Measurements from ENCODE around the gene SEC14L6.

Gene SEC14L6

GRCh38 chr22:30531651-30532608, 14.6 kb downstream of the SEC14L6 start:
- no peak for DNase-seq

- DNase-seq = no peak
These were observed 19.9 kb downstream of the SEC14L6 start for GRCh38 chr22:30526656-30527055.

GRCh38 chr22:30523646-30524489, 22.7 kb downstream of the SEC14L6 start:
- DNase-seq = no peak

- DNase-seq = no peak
These were observed 25.0 kb downstream of the SEC14L6 start for GRCh38 chr22:30521368-30522156.

- DNase-seq = no peak
These were observed 26.6 kb downstream of the SEC14L6 start for GRCh38 chr22:30519842-30520425.

GRCh38 chr22:30516731-30517130, 29.8 kb downstream of the SEC14L6 start:
- DNase-seq = no peak

- DNase-seq = no peak
These were observed 30.3 kb downstream of the SEC14L6 start for GRCh38 chr22:30516273-30516672.

- DNase-seq = no peak
These were observed 32.3 kb downstream of the SEC14L6 start for GRCh38 chr22:30514252-30514651.

GRCh38 chr22:30513462-30513861, 33.1 kb downstream of the SEC14L6 start:
- no peak for DNase-seq

- DNase-seq = no peak
These were observed 34.6 kb downstream of the SEC14L6 start for GRCh38 chr22:30511911-30512310.

- DNase-seq = no peak
These were observed 35.4 kb downstream of the SEC14L6 start for GRCh38 chr22:30511109-30511508.

- no peak for DNase-seq
These were observed 38.3 kb downstream of the SEC14L6 start for GRCh38 chr22:30508216-30508615.

GRCh38 chr22:30507670-30508069, 38.9 kb downstream of the SEC14L6 start:
- DNase-seq = no peak

GRCh38 chr22:30506507-30506968, 40.0 kb downstream of the SEC14L6 start:
- no peak for DNase-seq

- DNase-seq = no peak
These were observed 43.0 kb downstream of the SEC14L6 start for GRCh38 chr22:30503551-30503950.

GRCh38 chr22:30502911-30503310, 43.6 kb downstream of the SEC14L6 start:
- no peak for DNase-seq

GRCh38 chr22:30502153-30502552, 44.4 kb downstream of the SEC14L6 start:
- no peak for DNase-seq

- DNase-seq = no peak
These were observed 45.9 kb downstream of the SEC14L6 start for GRCh38 chr22:30500628-30501027.

- no peak for DNase-seq
These were observed 48.9 kb downstream of the SEC14L6 start for GRCh38 chr22:30497466-30498150.

GRCh38 chr22:30495041-30495784, 51.3 kb downstream of the SEC14L6 start:
- DNase-seq = no peak

- no peak for DNase-seq
These were observed 54.4 kb downstream of the SEC14L6 start for GRCh38 chr22:30492144-30492543.

Data from cerebellar nuclear complex (tissue), 1 donor.